ENCODE data around the gene ADAM12.

The ADAM12 gene

GRCh38 chr10:126245501-126245900 is 142.8 kb downstream of the ADAM12 start (continued):
- no peak for TF ChIP-seq CSRNP3 (CRISPR knock-in tag; IDR thresholded peaks at IDR 0.05)

GRCh38 chr10:126243971-126244370 is 144.3 kb downstream of the ADAM12 start:
- ATAC-seq, result no peak; the same call in 2 of the 3 replicates
- TF ChIP-seq TCF4 (CRISPR knock-in tag; IDR thresholded peaks at IDR 0.05; ENCODE audit: borderline replicate concordance), result no peak
- no peak for TF ChIP-seq ARNTL (CRISPR knock-in tag; IDR thresholded peaks at IDR 0.05; ENCODE audit: borderline replicate concordance, low read depth)
- no peak for TF ChIP-seq ISL1 (CRISPR knock-in tag; IDR thresholded peaks at IDR 0.05)
- no peak for TF ChIP-seq RARB (CRISPR knock-in tag; IDR thresholded peaks at IDR 0.05)
- TF ChIP-seq ZFP30 (CRISPR knock-in tag; IDR thresholded peaks at IDR 0.05), result no peak
- TF ChIP-seq CSDC2 (CRISPR knock-in tag; IDR thresholded peaks at IDR 0.05), result no peak
- TF ChIP-seq GLIS3 (CRISPR knock-in tag; IDR thresholded peaks at IDR 0.05), result no peak
- TF ChIP-seq ZNF565 (CRISPR knock-in tag; conservative IDR thresholded peaks at IDR 0.05; ENCODE audit: low read depth), result no peak
- no peak for TF ChIP-seq CREB5 (CRISPR knock-in tag; IDR thresholded peaks at IDR 0.05; ENCODE audit: low read depth)
- no peak for TF ChIP-seq TOX (CRISPR knock-in tag; IDR thresholded peaks at IDR 0.05; ENCODE audit: borderline replicate concordance)

- no peak for ATAC-seq
- TF ChIP-seq POU6F1 (CRISPR knock-in tag; IDR thresholded peaks at IDR 0.05; ENCODE audit: borderline replicate concordance, low read depth), result no peak
- TF ChIP-seq ZNF70 (CRISPR knock-in tag; IDR thresholded peaks at IDR 0.05), result no peak
- no peak for TF ChIP-seq TSHZ2 (CRISPR knock-in tag; IDR thresholded peaks at IDR 0.05)
- TF ChIP-seq CSDC2 (CRISPR knock-in tag; IDR thresholded peaks at IDR 0.05), result no peak
Measured at GRCh38 chr10:126243306-126243705, 145.0 kb downstream of the ADAM12 start.

GRCh38 chr10:126242397-126243260 is 145.6 kb downstream of the ADAM12 start:
- ATAC-seq, result peak; percentile 36
- peak; percentile 56; the same call in 1 of the 2 replicates for TF ChIP-seq TCF4 (CRISPR knock-in tag; IDR thresholded peaks at IDR 0.05; ENCODE audit: borderline replicate concordance)
- TF ChIP-seq TSHZ2 (CRISPR knock-in tag; IDR thresholded peaks at IDR 0.05), result 0 out of 2 replicates have a peak, but pooled peaks have one; percentile 17
- TF ChIP-seq ZFP30 (CRISPR knock-in tag; IDR thresholded peaks at IDR 0.05), result no peak
